HuH-7.5 (cell line): ENCODE results near the gene HIPK2.

Experiments used
- DNase-seq: peaks from one replicate; pipeline ENCODE4 v3.0.0; 2011; ENCODE audit warnings: low spot score

The HIPK2 gene

DNA sequence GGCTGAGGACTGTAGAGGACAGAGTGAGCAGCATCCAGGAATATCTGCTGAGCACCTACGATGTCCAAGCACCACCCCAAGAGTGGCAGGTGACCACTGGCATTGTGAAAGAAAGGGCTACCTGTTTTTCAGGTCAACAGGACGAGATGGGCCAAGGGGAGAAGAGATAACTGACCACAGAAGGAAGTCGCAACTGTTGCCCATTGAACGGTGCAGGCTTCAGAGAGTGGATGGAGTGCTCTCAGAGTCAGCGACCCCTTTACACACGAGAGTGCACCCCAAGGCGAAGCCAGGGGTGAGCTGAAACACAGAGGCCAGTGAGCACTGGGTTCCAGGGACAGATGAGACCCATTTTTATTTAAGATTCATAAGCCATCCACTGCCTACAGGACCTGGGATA, 42.3 kb downstream of the HIPK2 start:
- DNase-seq, result no peak

DNA sequence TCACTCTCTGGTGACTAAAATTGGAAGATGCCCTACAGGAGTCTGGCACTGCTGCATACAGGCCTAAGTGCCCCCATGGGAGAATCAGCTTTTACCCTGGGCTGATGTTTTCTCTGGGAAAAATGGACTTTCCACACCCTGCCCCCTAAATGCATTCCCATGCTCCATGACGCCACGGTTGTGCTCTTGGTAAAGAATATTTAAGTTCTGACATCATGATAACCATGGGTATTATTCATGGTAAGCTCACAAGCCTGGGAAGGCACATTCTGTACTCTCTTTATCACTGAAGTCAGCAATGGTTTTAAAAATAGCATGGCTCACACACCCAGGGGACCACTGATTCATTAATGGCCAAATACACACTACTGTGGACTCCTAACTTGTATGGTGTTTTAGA, 43.4 kb downstream of the HIPK2 start:
- no peak for DNase-seq

DNA sequence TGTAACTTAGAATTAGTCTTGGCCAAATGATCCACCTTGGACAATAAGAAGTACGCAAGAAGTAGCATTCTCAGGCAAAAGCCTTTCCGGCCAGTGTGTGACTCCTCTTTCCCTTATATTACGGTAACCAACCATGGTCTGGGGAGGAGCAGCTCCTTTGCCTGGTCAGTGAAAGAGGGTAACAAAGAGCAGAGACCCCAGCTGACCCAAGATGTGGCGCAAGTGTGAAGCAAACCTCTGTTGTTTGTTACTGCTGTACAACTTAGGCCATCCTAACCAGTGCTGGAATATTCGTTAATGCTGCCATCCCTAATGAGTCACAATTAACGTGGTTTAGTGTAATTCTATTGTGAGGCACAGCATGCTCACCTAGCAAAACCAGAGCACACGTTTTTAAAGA, 44.0 kb downstream of the HIPK2 start:
- no peak for DNase-seq

DNA sequence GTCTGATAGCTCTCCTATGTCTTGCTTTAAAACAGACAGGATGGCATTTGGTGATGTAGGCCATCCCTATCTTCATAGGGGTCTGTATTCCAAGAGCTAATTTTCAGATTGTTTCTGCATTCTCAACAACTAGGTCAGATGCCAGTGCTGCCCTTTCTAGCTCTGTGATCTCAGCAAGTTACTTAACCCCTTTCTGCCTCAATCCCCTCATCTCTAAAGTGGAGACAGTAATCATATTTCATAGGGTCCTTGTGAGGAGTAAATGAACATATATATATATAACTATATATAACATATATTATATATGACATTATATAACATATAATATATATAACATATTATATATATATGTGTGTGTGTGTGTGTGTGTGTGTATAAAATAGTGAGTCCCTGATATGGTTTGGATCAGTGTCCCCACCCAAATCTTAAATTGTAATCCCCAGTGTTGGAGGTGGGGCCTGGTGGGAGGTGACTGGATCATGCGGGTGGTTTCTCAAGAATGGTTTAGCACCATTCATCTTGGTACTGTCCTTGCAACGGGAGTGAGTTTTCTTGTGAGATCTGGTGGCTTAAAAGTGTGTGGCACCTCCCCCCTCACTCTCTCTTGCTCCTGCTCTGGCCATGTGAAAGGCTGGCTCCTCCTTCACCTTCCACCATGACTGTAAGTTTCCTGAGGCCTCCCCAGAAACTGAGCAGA, 45.2 kb downstream of the HIPK2 start:
- DNase-seq, result no peak

DNA sequence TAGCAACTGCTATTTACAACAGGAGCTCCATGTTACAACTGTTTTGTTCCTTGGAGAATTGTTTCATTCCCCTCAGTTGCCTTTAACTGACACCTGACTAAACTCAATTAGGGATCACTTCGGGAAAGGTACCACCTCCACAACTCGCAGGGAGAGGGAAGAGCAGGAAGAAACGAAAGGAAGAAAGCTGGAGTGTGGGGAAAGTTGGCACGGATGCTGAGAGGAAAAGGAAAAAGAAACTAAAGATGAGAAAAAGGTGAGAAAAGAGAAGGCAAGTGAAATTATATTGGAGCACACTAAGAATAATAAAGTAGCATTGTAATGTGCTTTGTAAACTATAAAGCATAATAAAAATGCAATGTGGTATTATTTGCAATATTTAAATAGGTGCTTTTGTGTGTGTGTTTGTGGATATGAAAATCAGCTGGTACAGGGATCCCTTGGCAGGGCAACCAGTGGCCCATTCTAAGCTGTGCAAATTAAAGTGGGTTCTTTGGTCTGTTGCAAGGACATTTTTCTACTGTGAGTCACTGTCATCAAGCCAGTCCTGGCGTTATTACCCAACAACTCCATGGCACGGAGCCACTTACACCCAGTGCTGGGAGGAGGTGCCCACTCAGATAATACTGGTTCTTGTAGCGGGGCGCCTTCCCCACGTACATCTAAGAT, 45.9 kb downstream of the HIPK2 start:
- no peak for DNase-seq

DNA sequence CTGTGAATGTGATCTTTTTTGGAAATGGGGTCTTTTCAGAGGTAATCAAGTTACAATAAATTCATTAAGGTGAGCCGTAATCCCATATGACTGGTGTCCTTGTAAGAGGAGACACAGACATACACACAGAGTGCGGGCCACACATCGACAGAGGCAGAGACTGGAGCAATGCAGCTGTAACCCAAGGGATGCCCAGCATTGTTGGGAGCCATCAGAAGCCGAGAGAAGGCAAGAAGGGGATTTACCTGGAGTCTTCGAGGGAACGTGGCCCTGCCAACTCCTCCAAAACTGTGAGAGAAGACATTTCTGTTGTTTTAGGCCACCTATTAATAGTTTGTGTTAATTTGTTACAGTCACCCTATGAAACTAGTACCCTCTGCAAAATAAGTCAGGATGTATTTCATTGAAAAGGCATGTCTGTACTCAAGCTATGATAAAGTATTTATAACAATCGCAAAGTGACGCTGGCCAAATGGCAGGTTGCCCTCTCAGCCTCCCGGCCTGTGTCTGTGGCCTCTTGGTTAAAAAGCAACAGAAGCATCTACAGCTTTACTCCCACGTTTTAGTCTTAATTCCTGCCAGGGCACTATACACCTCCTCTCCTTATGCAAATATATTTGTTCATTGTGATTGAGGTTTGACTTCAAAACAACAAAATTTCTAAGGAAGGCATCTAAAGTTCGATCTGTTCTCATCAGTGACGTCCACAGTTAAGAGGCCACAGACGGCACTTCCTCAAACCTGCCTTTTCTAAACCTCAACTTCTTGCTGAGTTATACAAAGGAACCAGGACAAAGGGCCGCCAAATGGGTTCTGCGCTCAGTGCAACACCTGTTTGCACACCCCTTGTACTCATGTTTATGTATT, 46.8 kb downstream of the HIPK2 start:
- DNase-seq, result no peak

DNA sequence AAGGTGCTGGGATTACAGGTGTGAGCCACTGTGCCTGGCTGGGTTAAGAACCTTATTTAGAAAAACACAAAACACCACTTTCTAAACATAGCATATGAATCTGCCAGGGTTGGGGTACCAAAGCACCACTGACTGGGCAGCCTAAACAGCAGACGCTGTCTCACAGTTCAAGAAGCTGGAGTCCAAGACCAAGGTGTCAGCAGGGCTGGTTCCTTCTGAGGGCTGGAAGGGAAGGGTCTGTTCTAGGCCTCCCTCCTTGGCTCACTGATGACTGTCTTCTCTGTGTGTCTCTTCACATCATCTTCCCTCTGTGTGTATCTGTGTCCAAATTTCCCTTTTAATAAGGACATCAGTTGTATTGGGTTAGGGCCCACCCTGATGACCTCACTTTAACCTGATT, 49.6 kb downstream of the HIPK2 start:
- DNase-seq, result no peak

DNA sequence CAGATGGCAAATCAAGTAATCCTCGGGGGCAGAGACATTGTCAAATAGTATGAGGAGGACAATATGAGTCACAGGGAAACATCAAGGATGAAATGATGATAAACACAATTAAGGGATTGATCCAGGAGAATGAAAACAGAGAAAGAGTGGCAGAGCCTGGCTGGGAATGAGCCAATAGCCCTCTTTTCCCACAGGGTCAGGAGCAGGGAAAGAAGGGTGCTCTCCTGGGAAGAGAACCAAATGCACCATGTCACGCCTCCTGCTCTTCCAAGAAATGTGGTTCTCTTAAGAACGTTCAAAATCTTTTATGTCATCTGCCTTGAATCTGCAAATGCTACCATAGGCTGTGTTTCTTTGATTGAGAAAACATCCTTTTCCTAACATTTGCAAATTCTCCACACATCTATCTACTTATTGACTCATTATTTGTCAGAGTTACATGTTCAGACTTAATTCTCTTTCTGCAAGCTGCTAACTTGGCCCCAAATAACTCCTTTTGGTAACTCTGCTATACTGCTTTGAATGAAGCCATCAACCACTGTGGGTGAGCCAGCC, 50.6 kb downstream of the HIPK2 start:
- DNase-seq, result no peak

DNA sequence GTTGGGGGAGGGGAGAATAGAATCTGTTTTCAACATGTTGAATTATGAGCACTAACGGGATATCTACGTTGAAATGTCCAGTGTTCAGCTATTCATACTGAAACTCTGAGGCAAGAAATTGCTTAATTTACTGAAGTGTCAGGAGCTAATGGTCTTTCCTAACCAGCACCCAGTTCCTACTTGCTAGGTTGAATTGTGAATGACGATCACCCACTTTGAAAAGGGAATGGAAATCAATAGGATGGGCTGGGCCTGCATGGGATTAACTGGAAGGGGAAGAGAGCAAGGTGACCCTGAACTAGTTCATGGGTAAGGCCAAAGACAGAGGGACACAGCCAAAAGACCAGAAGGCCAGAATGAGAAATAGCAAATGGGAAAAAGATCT, 51.3 kb downstream of the HIPK2 start:
- DNase-seq, result no peak

DNA sequence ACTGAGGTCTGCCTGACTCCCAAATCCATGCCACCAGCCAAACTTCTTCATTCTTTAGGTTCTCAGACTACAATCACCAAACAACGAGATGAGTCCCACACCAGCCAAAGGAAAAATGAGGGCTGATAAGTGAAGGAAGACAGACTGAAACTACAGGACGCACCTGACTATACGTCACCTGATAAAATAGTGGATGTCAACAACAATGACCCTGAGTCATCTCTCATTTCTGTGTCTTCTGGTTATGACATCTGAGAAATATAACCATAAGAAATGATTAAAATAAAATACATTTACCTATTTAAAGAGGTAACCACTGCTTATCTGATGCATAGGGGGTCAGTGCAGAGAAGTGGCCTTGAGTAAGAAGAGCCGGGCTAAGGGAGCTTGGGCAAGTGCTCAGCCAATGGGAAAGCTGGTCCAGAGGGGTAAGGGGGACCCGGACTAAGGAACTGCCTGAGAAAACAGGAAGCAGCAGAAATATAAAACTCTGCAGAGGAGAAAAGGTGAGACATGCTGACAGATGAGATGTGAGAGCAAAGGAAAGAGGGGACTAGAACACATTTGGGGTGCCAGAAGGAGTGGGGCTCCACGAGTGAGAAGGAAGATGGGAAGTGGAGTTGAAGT, 51.8 kb downstream of the HIPK2 start:
- DNase-seq, result no peak

DNA sequence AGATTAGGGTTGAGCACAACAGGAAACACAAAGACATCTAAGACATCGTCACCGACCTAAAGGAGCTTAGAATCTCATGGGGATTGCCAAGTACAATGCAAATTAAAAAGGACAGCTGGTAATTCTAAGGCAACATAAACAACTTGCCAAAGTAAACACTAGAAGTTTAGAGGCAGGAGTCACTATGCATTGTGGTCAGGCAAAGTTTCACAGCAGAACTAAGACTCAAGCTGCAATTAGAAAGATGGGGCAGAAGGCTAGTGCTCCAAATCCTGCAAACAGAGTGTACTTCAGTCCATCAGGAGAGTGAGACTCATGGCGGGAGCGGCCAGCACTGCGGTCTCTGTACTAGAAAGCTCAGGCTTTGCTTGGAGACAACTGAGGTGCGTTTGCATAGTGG, 52.7 kb downstream of the HIPK2 start:
- DNase-seq, result no peak

DNA sequence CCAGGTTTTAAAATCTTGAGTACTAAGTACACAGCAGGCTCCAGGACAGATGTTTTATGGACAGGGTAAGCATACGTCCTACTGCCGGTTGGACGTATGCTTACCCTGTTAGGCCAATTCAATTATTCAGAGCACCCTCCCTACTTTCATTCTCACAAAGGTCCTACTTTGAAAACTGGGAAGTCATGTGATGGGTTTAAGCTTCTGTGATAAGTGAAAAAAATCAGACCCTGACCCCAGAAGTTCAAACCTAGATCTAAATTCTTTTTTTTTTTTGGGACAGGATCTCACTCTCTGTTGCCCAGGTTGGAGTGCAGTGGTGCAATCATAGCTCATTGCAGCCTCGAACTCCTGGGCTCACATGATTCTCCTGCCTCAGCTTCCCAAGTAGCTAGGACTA, 55.2 kb downstream of the HIPK2 start:
- no peak for DNase-seq

DNA sequence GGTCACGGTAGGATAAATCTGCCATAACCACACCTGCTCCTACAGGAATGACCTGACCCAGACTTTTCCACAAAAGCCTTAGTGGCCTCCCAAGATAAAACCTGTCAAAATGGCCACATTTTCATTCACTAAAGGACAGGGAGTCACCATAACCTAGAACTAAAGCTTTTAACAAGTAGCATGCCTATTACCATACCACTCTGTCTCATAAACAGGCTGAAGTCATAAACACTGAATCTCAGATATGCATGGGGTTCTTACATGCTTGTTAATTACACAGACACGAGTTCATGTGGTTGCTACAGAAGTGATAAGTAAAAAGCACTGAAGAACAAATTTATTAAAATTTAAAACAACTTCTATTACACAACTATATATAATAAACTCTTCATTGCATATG, 56.0 kb downstream of the HIPK2 start:
- DNase-seq, result no peak

DNA sequence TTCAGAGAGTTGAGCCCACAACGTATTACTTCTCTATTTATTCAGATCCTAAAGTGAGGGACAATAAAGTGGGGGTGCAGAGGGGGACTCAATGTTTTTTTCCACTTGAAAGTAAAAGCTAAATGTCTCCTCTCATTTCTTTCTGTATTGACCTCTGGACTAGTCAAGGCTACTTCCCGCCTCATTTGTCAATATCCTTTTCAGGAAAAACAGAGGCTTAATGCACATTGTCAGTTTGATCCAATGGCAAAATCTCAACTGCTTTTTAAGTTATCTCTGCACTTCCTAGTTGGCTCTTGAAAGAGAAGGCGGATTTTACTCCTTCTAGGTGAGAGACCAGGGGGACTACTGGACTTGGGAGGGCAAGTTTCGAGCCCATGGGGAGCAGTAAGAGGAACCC, 56.4 kb downstream of the HIPK2 start:
- DNase-seq, result no peak

DNA sequence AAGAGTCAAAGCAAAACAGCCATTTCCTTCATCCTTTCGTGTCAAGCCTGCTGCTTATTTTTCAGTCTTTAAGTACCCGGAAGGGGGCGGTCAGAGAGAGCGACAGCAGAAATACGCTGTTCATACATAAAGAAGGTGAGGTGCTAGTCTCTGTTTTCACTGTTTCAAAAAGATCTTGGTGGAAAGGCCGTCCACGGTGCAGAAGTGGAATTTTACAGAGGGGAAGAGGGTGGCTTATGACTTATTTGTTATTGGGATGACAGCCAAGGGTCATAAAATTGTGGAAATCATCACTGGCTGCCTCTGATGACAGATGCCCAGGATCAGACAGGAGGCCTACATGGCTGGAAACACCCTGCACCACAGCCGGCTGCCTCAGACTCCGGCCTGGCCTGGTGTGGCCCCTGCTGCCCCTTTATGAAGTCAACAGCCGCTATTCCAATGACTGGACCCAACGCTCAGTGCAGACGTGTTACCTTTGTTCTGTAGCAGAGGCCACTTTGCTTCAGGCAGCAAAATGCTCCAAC, 57.0 kb downstream of the HIPK2 start:
- peak; percentile 29 for DNase-seq

DNA sequence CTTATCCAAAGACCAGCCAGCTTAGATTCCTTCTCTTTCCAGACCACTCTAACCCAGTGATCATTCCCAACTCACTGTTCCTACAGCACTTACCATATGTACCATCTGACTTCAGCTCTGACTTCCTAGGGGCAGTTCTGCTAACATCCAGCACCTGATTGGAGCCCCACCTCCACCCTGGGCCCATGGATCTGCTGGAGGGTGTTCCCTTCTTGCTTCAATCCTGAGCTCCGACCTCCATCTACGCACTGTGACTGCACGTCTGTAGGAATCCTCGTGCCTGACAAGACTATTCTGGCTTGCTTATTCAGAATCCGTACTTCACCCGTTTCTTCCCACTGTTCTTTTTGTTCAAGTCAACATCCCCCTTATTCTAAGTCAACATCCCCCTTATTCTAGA, 57.6 kb downstream of the HIPK2 start:
- DNase-seq, result no peak

DNA sequence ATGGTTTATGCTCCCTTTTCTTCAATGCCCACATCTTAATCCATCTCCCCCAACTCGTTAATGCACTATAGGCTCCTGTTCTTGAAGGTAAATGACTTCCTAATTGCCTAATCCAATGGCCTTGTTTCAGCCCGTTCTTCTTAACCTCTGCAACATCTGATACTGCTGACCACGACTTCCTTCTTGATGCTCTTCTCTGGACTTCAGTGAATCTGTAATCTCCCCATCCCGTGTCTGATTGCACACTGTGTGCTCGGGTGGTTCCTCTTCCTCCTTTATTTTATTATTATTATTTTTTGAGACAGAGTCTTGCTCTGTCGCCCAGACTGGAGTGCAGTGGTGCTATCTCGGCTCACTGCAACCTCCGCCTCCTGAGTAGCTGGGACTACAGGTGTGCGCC, 58.9 kb downstream of the HIPK2 start:
- no peak for DNase-seq

DNA sequence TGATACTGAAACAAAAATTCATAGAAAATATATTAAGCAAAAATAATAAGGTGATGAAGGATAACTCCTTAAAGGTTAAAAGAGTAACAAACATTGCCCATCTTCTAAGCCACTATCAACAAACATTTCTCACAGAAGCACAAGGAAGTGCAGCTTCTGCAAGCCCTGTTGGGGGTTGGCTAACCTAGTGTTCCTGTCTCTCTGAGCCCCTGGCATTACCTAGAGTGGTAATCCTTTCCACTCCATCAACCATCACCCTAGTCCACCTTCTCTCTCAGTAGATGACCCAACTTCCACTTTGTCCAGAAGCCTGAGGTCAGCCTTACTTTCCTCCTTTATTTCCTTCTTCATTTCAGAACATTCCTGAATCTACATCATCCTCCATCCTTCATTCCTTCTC, 59.7 kb downstream of the HIPK2 start:
- DNase-seq, result no peak

DNA sequence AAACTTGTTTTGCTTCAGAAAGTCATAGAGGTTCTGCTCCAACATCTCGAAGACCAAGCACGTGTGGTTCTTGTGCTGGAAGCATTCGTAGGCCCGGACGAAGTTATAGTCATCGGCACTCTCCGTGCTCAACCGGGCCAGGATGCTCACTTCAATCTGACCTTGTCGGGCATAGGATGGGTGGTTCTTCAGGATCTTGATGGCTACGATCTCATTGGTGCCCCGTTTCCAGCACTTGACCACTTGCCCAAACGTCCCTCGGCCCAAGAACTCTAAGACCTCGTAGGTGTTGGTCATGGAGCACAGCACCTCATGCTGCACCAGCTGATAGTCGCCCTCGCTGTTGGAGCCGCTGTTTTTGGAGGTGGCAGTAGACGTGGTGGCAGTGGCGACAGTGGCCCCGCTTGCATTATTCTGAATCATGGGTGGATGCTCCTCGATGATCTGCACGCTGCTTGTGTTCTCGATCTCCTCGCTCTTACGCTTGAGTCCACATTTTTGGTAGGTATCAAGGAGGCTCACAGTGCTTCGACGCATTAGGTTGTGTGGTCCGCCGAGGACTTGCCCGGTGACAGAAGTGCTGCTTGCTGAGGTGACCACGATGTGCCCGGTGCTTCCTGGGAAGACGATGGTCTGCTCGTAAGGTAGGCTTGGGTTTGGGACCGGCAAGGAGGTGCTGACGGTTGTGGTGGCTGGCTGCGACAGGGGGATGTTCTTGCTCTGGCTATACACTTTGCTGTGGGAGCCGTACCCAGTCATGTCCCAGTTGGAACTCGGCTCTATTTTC, 61.4 kb downstream of the HIPK2 start:
- DNase-seq, result no peak

DNA sequence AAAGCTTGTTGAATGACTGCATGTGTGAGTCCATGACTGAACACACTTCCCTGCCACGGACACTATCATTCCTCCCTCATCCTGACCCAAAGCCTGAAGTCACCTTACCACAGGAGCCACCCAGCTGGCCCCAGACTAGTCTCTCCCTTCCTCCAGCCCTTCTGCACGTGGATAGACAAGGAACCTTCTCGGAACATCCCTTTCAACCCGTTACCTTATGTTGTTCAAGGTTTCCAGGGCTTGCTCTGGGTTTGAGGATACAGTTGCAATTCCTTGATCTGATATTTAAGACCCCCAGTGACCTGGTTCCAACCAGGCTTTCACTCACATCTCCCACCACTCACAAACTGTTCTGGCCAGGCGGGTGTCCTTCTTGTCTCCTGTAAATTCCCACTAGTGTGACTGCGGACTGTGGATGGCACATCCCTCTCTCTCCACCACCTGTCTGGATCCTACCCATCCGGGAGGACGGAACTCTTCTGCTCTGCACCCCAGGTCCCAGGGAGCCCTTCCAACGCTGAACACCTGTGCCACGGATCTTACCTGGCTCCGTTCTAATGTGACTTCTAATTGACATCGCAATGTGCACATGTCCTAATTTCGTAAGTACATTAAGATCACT, 62.5 kb downstream of the HIPK2 start:
- DNase-seq, result no peak
